Measurements from ENCODE around the gene LRP5. TPM values are rescaled to one million over a fixed set of nuclear protein-coding genes. Genes with fewer than 3 reads are reported as not detected.

LRP5 gene
- total and polyA plus RNA-seq, 3 donors from 2014 or later = 15.7 to 21.3 (median 20.6) TPM

- Histone ChIP-seq H3K4me1 (peaks cover 11% of the 10 kb centered on the region), H3K27me3 (no peaks in the 10 kb centered on the region), H3K27ac (peak overlapping the region in 1 of 2 donors; percentile 53), H3K9me3 (no peaks in the 10 kb centered on the region), H3K4me3 (peak overlapping the region; percentile 54 to 68), H3K36me3 (ENCODE audit: low read depth, missing control alignments) (no peaks in the 10 kb centered on the region)
- TF ChIP-seq POLR2A (IDR thresholded peaks at IDR 0.05) (no peak), CTCF (IDR thresholded peaks at IDR 0.05) (no peak)
- DNase-seq = no peak
- WGBS, 2 donors = 1 to 24% methylated on average over 5 to 51 of the region's 102 CpGs
- intact Hi-C loops (cut with DNase I; ENCODE audit: low total_unique reads) = loop anchor here (10.0 kb wide), 1 partner anchor 62 kb away; no protein-coding TSS in a partner anchor
These were observed 586 bp downstream of the LRP5 start for GRCh38 chr11:68312780-68313573.

GRCh38 chr11:68313574-68314202, 1.3 kb downstream of the LRP5 start:
- intact Hi-C loops (cut with DNase I; ENCODE audit: low total_unique reads) = loop anchor here (10.0 kb wide), 1 partner anchor 61 kb away; no protein-coding TSS in a partner anchor
- H3K27ac ChIP-seq = peak overlapping the region in 1 of 2 donors; percentile 53
- H3K4me1 ChIP-seq = peaks cover 11% of the 10 kb centered on the region
- peak overlapping the region; percentile 54 to 68 for H3K4me3 ChIP-seq
- H3K9me3 ChIP-seq = no peaks in the 10 kb centered on the region
- no peaks in the 10 kb centered on the region for H3K27me3 ChIP-seq
- no peak for DNase-seq
- no peaks in the 10 kb centered on the region for H3K36me3 ChIP-seq (ENCODE audit: low read depth, missing control alignments)
- no peak for TF ChIP-seq POLR2A (IDR thresholded peaks at IDR 0.05)
- no peak for TF ChIP-seq CTCF (IDR thresholded peaks at IDR 0.05)
- WGBS, 2 donors = 22 to 23% methylated on average over 19 of the region's 19 CpGs

- Histone ChIP-seq H3K9me3 (no peaks in the 10 kb centered on the region), H3K4me3 (no peak overlapping the region), H3K36me3 (ENCODE audit: low read depth, missing control alignments) (no peaks in the 10 kb centered on the region), H3K4me1 (peaks cover 11% of the 10 kb centered on the region), H3K27me3 (no peaks in the 10 kb centered on the region), H3K27ac (peak overlapping the region in 1 of 2 donors; percentile 53)
- DNase-seq = no peak
- intact Hi-C loops (cut with DNase I; ENCODE audit: low total_unique reads) = loop anchor here (10.0 kb wide), 1 partner anchor 60 kb away; no protein-coding TSS in a partner anchor
- 21 to 31% methylated on average over 26 to 27 of the region's 27 CpGs for WGBS, 2 donors
- no peak for TF ChIP-seq CTCF (IDR thresholded peaks at IDR 0.05)
- TF ChIP-seq POLR2A (IDR thresholded peaks at IDR 0.05) = no peak
These were observed 2.1 kb downstream of the LRP5 start for GRCh38 chr11:68314203-68315170.

GRCh38 chr11:68315171-68315920, 3.0 kb downstream of the LRP5 start:
- no peak for DNase-seq
- Histone ChIP-seq H3K27me3 (no peaks in the 10 kb centered on the region), H3K4me1 (peaks cover 11% of the 10 kb centered on the region), H3K4me3 (no peak overlapping the region), H3K36me3 (ENCODE audit: low read depth, missing control alignments) (no peaks in the 10 kb centered on the region), H3K9me3 (no peaks in the 10 kb centered on the region), H3K27ac (peak overlapping the region in 1 of 2 donors; percentile 26)
- TF ChIP-seq POLR2A (IDR thresholded peaks at IDR 0.05) (no peak), CTCF (IDR thresholded peaks at IDR 0.05) (no peak)
- intact Hi-C loops (cut with DNase I; ENCODE audit: low total_unique reads) = loop anchor here (10.0 kb wide), 1 partner anchor 59 kb away; no protein-coding TSS in a partner anchor
- 58 to 64% methylated on average over 19 of the region's 19 CpGs for WGBS, 2 donors

Measured in testis (tissue), 3 donors.